Suprapubic skin (tissue), 3 donors: Measurements from ENCODE around the gene ZBTB16.

Experiments used
- POLR2A ChIP-seq, 2 donors: fragments of 450-650 bp; IDR thresholded peaks; one replicate each; pipeline ENCODE4 v1.6.1; 2017; ENCODE audit warnings: antibody characterized with exemption in 2 of 2, mild to moderate bottlenecking in 2 of 2, moderate library complexity in 2 of 2
- TF ChIP-seq, protein P1 (sequence below), 2 donors: fragments of 200-600 bp in 1 of 2; fragments of 450-650 bp in 1 of 2; sonication (generic) in 1 of 2; IDR thresholded peaks; one replicate each; pipeline ENCODE4 v1.5.1; 2016 to 2019; ENCODE audit warnings: antibody characterized with exemption in 2 of 2, mild to moderate bottlenecking in 1 of 2, moderate library complexity in 1 of 2

DNA sequence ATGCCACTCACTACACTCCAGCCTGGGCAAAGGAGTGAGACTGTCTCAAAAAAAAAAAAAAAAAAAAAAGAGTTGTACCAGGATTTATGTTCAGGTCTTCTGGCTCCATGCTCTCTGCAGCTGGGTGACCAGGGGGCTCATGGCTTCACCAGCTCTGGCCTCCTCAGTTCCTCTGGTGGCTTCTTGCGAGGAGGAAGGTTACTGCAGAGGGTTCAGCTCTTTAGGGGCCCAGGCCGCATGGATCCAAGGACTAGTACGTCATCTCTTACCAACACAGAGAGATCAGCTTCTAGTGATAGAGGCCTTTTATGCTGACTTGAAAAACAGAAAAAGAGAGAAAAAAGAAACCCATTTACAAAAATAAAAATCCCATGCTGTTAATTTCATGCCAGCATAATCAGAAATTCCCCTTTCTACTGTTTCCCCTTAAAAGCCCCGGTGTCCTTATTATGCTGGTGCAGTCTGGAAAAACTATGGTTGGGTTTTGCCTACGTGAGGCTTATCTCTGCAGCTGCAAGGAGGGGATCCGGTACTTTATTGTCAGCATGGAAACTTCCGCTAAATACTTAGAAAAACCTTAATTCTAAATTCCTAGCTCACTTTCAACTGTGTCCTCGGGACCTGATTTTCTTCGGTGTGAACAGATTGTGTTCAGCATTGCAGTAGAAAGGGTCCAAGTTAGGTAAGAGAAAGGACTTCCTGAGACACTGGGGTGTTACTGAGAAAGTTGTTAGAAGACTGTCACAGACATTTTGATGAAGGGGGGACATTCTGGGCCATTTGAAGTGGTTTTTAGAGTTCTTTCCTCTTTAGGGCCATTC lies 13.7 kb downstream of the ZBTB16 start:
- TF ChIP-seq, protein P1, sequence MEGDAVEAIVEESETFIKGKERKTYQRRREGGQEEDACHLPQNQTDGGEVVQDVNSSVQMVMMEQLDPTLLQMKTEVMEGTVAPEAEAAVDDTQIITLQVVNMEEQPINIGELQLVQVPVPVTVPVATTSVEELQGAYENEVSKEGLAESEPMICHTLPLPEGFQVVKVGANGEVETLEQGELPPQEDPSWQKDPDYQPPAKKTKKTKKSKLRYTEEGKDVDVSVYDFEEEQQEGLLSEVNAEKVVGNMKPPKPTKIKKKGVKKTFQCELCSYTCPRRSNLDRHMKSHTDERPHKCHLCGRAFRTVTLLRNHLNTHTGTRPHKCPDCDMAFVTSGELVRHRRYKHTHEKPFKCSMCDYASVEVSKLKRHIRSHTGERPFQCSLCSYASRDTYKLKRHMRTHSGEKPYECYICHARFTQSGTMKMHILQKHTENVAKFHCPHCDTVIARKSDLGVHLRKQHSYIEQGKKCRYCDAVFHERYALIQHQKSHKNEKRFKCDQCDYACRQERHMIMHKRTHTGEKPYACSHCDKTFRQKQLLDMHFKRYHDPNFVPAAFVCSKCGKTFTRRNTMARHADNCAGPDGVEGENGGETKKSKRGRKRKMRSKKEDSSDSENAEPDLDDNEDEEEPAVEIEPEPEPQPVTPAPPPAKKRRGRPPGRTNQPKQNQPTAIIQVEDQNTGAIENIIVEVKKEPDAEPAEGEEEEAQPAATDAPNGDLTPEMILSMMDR (IDR thresholded peaks at IDR 0.05) = no peak
- no peak for TF ChIP-seq POLR2A (IDR thresholded peaks at IDR 0.05)
